Measurements from ENCODE around the gene BTG3.

BTG3 gene

GRCh38 chr21:17570786-17571185, 41.9 kb downstream of the BTG3 start:
- H3K4ac ChIP-seq (ENCODE audit: low read depth in 1 of 2, low read length in 2 of 2), result no peak overlapping the region
- H3K9me3 ChIP-seq (ENCODE audit: control insufficient read depth, low read length), result no peaks in the 10 kb centered on the region
- H3K4me3 ChIP-seq (ENCODE audit: insufficient read depth in 1 of 2, low read depth in 1 of 2, low read length in 2 of 2), result no peak overlapping the region
- H2BK15ac ChIP-seq (ENCODE audit: low read depth, poor library complexity, severe bottlenecking), result no peak overlapping the region
- no peak overlapping the region for H3K27ac ChIP-seq (ENCODE audit: low read length, poor library complexity, severe bottlenecking)
- no peaks in the 10 kb centered on the region for H3K36me3 ChIP-seq (ENCODE audit: control insufficient read depth in 1 of 2, insufficient read depth in 2 of 2, low read depth in 1 of 2, low read length in 2 of 2)
- H4K91ac ChIP-seq (ENCODE audit: low read length), result no peak overlapping the region
- 93% methylated on average over 7 of the region's 9 CpGs for WGBS
- H3K23ac ChIP-seq (ENCODE audit: low read length in 2 of 2), result no peak overlapping the region
- no peak overlapping the region for H2BK12ac ChIP-seq (ENCODE audit: low read length in 2 of 2)
- DNase-seq, result no peak
- no peak overlapping the region for H3K4me2 ChIP-seq (ENCODE audit: low read length, poor library complexity, severe bottlenecking)
- H2BK5ac ChIP-seq (ENCODE audit: low read depth, low read length, poor library complexity, severe bottlenecking), result no peak overlapping the region
- no peak overlapping the region for H2BK120ac ChIP-seq (ENCODE audit: low read depth, low read length)
- no peak overlapping the region for H2AFZ ChIP-seq (ENCODE audit: low read depth, low read length)
- peaks cover 0 to 4% of the 10 kb centered on the region in 2 experiments for H3K27me3 ChIP-seq (ENCODE audit: control insufficient read depth in 1 of 2, insufficient read depth in 1 of 2, low read length in 2 of 2)
- no peak overlapping the region for H3K9ac ChIP-seq (ENCODE audit: low read length)
- no peak overlapping the region for H4K8ac ChIP-seq (ENCODE audit: low read length)
- H3K79me1 ChIP-seq (replicated peaks; ENCODE audit: low read length, poor library complexity, severe bottlenecking), result no peaks in the 10 kb centered on the region
- no peaks in the 10 kb centered on the region for H3K4me1 ChIP-seq (ENCODE audit: control insufficient read depth, insufficient read depth, low read depth, low read length)
- no peak overlapping the region for H3K14ac ChIP-seq (ENCODE audit: low read length in 2 of 2)
- no peak overlapping the region for H3K18ac ChIP-seq (ENCODE audit: low read depth in 1 of 2, low read length in 2 of 2)
- H2AK5ac ChIP-seq (ENCODE audit: low read length, severe bottlenecking), result no peak overlapping the region

- H3K4me3 ChIP-seq (ENCODE audit: insufficient read depth in 1 of 2, low read depth in 1 of 2, low read length in 2 of 2), result no peak overlapping the region
- H3K4me2 ChIP-seq (ENCODE audit: low read length, poor library complexity, severe bottlenecking), result no peak overlapping the region
- no peaks in the 10 kb centered on the region for H3K27me3 ChIP-seq (ENCODE audit: control insufficient read depth in 1 of 2, insufficient read depth in 1 of 2, low read length in 2 of 2)
- no peak overlapping the region for H4K8ac ChIP-seq (ENCODE audit: low read length)
- H2BK12ac ChIP-seq (ENCODE audit: low read length in 2 of 2), result no peak overlapping the region
- H3K9me3 ChIP-seq (ENCODE audit: control insufficient read depth, low read length), result no peaks in the 10 kb centered on the region
- H2BK5ac ChIP-seq (ENCODE audit: low read depth, low read length, poor library complexity, severe bottlenecking), result no peak overlapping the region
- no peak overlapping the region for H4K91ac ChIP-seq (ENCODE audit: low read length)
- DNase-seq, result no peak
- H3K79me1 ChIP-seq (replicated peaks; ENCODE audit: low read length, poor library complexity, severe bottlenecking), result no peaks in the 10 kb centered on the region
- H3K4me1 ChIP-seq (ENCODE audit: control insufficient read depth, insufficient read depth, low read depth, low read length), result no peaks in the 10 kb centered on the region
- no peak overlapping the region for H2BK120ac ChIP-seq (ENCODE audit: low read depth, low read length)
- no peak overlapping the region for H3K14ac ChIP-seq (ENCODE audit: low read length in 2 of 2)
- H3K18ac ChIP-seq (ENCODE audit: low read depth in 1 of 2, low read length in 2 of 2), result no peak overlapping the region
- no peak overlapping the region for H3K23ac ChIP-seq (ENCODE audit: low read length in 2 of 2)
- H3K36me3 ChIP-seq (ENCODE audit: control insufficient read depth in 1 of 2, insufficient read depth in 2 of 2, low read depth in 1 of 2, low read length in 2 of 2), result no peaks in the 10 kb centered on the region
- H2AFZ ChIP-seq (ENCODE audit: low read depth, low read length), result no peak overlapping the region
- H3K27ac ChIP-seq (ENCODE audit: low read length, poor library complexity, severe bottlenecking), result no peak overlapping the region
- no peak overlapping the region for H2AK5ac ChIP-seq (ENCODE audit: low read length, severe bottlenecking)
- 100% methylated on average over 2 of the region's 5 CpGs for WGBS
- H3K4ac ChIP-seq (ENCODE audit: low read depth in 1 of 2, low read length in 2 of 2), result no peak overlapping the region
- H3K9ac ChIP-seq (ENCODE audit: low read length), result no peak overlapping the region
- no peak overlapping the region for H2BK15ac ChIP-seq (ENCODE audit: low read depth, poor library complexity, severe bottlenecking)
These were observed 52.2 kb downstream of the BTG3 start for GRCh38 chr21:17560377-17561025.

GRCh38 chr21:17554679-17555465, 57.8 kb downstream of the BTG3 start:
- H3K79me1 ChIP-seq (replicated peaks; ENCODE audit: low read length, poor library complexity, severe bottlenecking), result no peaks in the 10 kb centered on the region

GRCh38 chr21:17554120-17554519, 58.6 kb downstream of the BTG3 start:
- H2BK12ac ChIP-seq (ENCODE audit: low read length in 2 of 2), result no peak overlapping the region
- 67% methylated on average over 2 of the region's 2 CpGs for WGBS
- H2AK5ac ChIP-seq (ENCODE audit: low read length, severe bottlenecking), result no peak overlapping the region
- no peak overlapping the region for H3K14ac ChIP-seq (ENCODE audit: low read length in 2 of 2)
- H4K91ac ChIP-seq (ENCODE audit: low read length), result no peak overlapping the region
- no peaks in the 10 kb centered on the region for H3K9me3 ChIP-seq (ENCODE audit: control insufficient read depth, low read length)
- no peak overlapping the region for H3K4me2 ChIP-seq (ENCODE audit: low read length, poor library complexity, severe bottlenecking)
- H3K27ac ChIP-seq (ENCODE audit: low read length, poor library complexity, severe bottlenecking), result no peak overlapping the region
- no peak overlapping the region for H2BK120ac ChIP-seq (ENCODE audit: low read depth, low read length)
- peaks cover 1% of the 10 kb centered on the region for H3K4me1 ChIP-seq (ENCODE audit: control insufficient read depth, insufficient read depth, low read depth, low read length)
- H3K4me3 ChIP-seq (ENCODE audit: insufficient read depth in 1 of 2, low read depth in 1 of 2, low read length in 2 of 2), result no peak overlapping the region
- no peaks in the 10 kb centered on the region for H3K36me3 ChIP-seq (ENCODE audit: control insufficient read depth in 1 of 2, insufficient read depth in 2 of 2, low read depth in 1 of 2, low read length in 2 of 2)
- no peak overlapping the region for H3K23ac ChIP-seq (ENCODE audit: low read length in 2 of 2)
- no peak for DNase-seq
- H3K4ac ChIP-seq (ENCODE audit: low read depth in 1 of 2, low read length in 2 of 2), result no peak overlapping the region
- no peak overlapping the region for H2BK5ac ChIP-seq (ENCODE audit: low read depth, low read length, poor library complexity, severe bottlenecking)
- H3K9ac ChIP-seq (ENCODE audit: low read length), result no peak overlapping the region
- H3K27me3 ChIP-seq (ENCODE audit: control insufficient read depth in 1 of 2, insufficient read depth in 1 of 2, low read length in 2 of 2), result no peaks in the 10 kb centered on the region
- no peak overlapping the region for H3K18ac ChIP-seq (ENCODE audit: low read depth in 1 of 2, low read length in 2 of 2)
- no peak overlapping the region for H2BK15ac ChIP-seq (ENCODE audit: low read depth, poor library complexity, severe bottlenecking)
- H2AFZ ChIP-seq (ENCODE audit: low read depth, low read length), result no peak overlapping the region
- no peaks in the 10 kb centered on the region for H3K79me1 ChIP-seq (replicated peaks; ENCODE audit: low read length, poor library complexity, severe bottlenecking)
- no peak overlapping the region for H4K8ac ChIP-seq (ENCODE audit: low read length)

More at GRCh38 chr21:17554679-17555465, 57.8 kb downstream of the BTG3 start:
- H3K18ac ChIP-seq (ENCODE audit: low read depth in 1 of 2, low read length in 2 of 2), result no peak overlapping the region
- H3K36me3 ChIP-seq (ENCODE audit: control insufficient read depth in 1 of 2, insufficient read depth in 2 of 2, low read depth in 1 of 2, low read length in 2 of 2), result no peaks in the 10 kb centered on the region
- WGBS, result 67% methylated on average over 5 of the region's 6 CpGs
- H3K4me2 ChIP-seq (ENCODE audit: low read length, poor library complexity, severe bottlenecking), result no peak overlapping the region
- H3K27me3 ChIP-seq (ENCODE audit: control insufficient read depth in 1 of 2, insufficient read depth in 1 of 2, low read length in 2 of 2), result no peaks in the 10 kb centered on the region
- H2BK12ac ChIP-seq (ENCODE audit: low read length in 2 of 2), result no peak overlapping the region
- no peak overlapping the region for H2BK15ac ChIP-seq (ENCODE audit: low read depth, poor library complexity, severe bottlenecking)
- H2AK5ac ChIP-seq (ENCODE audit: low read length, severe bottlenecking), result no peak overlapping the region
- H2BK120ac ChIP-seq (ENCODE audit: low read depth, low read length), result no peak overlapping the region
- no peak overlapping the region for H3K23ac ChIP-seq (ENCODE audit: low read length in 2 of 2)
- no peak overlapping the region for H3K14ac ChIP-seq (ENCODE audit: low read length in 2 of 2)
- H3K4ac ChIP-seq (ENCODE audit: low read depth in 1 of 2, low read length in 2 of 2), result no peak overlapping the region
- no peak overlapping the region for H2BK5ac ChIP-seq (ENCODE audit: low read depth, low read length, poor library complexity, severe bottlenecking)
- DNase-seq, result no peak
- peaks cover 1% of the 10 kb centered on the region for H3K4me1 ChIP-seq (ENCODE audit: control insufficient read depth, insufficient read depth, low read depth, low read length)
- no peak overlapping the region for H4K8ac ChIP-seq (ENCODE audit: low read length)
- no peak overlapping the region for H2AFZ ChIP-seq (ENCODE audit: low read depth, low read length)
- no peak overlapping the region for H3K27ac ChIP-seq (ENCODE audit: low read length, poor library complexity, severe bottlenecking)
- no peak overlapping the region for H3K4me3 ChIP-seq (ENCODE audit: insufficient read depth in 1 of 2, low read depth in 1 of 2, low read length in 2 of 2)
- H3K9ac ChIP-seq (ENCODE audit: low read length), result no peak overlapping the region
- no peaks in the 10 kb centered on the region for H3K9me3 ChIP-seq (ENCODE audit: control insufficient read depth, low read length)
- H4K91ac ChIP-seq (ENCODE audit: low read length), result no peak overlapping the region

Measured in mesenchymal stem cell (in vitro differentiated cells and primary cell).